Tibial nerve (tissue), 4 donors: ENCODE measurements around the gene GAST.

ENCODE experiments used
- EP300 ChIP-seq, 2 donors: sonication (generic); formaldehyde crosslinking; IDR thresholded peaks; one replicate each; pipeline ENCODE4 v1.6.1; 2017; ENCODE audit warnings: antibody characterized with exemption in 2 of 2, mild to moderate bottlenecking in 1 of 2
- POLR2A ChIP-seq, 2 donors: fragments of 450-650 bp; IDR thresholded peaks; one replicate each; pipeline ENCODE4 v1.6.1; 2017; ENCODE audit warnings: antibody characterized with exemption in 2 of 2, mild to moderate bottlenecking in 2 of 2, moderate library complexity in 2 of 2
- TF ChIP-seq, protein P1 (sequence below), 5 experiments: fragments of 200-600 bp in 3 of 5; fragments of 450-650 bp in 2 of 5; sonication (generic) in 3 of 5; IDR thresholded peaks; one replicate each; pipeline ENCODE4 v1.5.1; 2016 to 2019; ENCODE audit warnings: antibody characterized with exemption in 5 of 5, mild to moderate bottlenecking in 3 of 5, moderate library complexity in 2 of 5

GRCh38 chr17:41725134-41725533 lies 13.0 kb downstream of the GAST start:
- TF ChIP-seq POLR2A (IDR thresholded peaks at IDR 0.05): no peak
- TF ChIP-seq, protein P1, sequence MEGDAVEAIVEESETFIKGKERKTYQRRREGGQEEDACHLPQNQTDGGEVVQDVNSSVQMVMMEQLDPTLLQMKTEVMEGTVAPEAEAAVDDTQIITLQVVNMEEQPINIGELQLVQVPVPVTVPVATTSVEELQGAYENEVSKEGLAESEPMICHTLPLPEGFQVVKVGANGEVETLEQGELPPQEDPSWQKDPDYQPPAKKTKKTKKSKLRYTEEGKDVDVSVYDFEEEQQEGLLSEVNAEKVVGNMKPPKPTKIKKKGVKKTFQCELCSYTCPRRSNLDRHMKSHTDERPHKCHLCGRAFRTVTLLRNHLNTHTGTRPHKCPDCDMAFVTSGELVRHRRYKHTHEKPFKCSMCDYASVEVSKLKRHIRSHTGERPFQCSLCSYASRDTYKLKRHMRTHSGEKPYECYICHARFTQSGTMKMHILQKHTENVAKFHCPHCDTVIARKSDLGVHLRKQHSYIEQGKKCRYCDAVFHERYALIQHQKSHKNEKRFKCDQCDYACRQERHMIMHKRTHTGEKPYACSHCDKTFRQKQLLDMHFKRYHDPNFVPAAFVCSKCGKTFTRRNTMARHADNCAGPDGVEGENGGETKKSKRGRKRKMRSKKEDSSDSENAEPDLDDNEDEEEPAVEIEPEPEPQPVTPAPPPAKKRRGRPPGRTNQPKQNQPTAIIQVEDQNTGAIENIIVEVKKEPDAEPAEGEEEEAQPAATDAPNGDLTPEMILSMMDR (IDR thresholded peaks at IDR 0.05): no peak
- no peak for TF ChIP-seq EP300 (IDR thresholded peaks at IDR 0.05)
